ENCODE measurements around the gene GPR137B.

DNA sequence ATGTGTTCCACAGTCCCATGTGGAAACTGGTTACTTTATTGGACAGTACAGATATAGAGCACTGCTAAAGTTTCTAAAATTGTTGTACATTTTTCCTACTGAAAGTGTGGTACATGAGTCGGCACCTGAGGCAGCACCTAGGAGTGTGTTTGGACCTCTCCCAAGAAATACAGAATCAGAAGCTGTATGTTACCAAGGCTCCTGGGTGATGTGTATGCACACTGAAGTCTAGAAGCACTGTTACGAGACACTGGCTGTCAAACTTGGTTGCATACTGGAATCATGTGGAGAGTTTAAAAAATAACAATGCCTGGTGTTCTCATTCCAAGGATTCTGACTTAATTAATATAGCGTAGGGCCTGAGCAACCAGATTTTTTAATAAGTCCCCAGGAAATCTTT, 92.8 kb downstream of the GPR137B start:
- no peak for TF ChIP-seq HES4 (CRISPR knock-in tag; IDR thresholded peaks at IDR 0.05; ENCODE audit: borderline replicate concordance)
- TF ChIP-seq HNRNPLL (IDR thresholded peaks at IDR 0.05; ENCODE audit: low read depth, low read length, poor library complexity, severe bottlenecking) = no peak
- TF ChIP-seq, protein P1, sequence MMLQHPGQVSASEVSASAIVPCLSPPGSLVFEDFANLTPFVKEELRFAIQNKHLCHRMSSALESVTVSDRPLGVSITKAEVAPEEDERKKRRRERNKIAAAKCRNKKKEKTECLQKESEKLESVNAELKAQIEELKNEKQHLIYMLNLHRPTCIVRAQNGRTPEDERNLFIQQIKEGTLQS (CRISPR knock-in tag; IDR thresholded peaks at IDR 0.05) = no peak
- TF ChIP-seq YY1 (IDR thresholded peaks at IDR 0.05; ENCODE audit: insufficient read depth, insufficient replicate concordance, low read depth, low read length) = no peak
- TF ChIP-seq, protein P2, sequence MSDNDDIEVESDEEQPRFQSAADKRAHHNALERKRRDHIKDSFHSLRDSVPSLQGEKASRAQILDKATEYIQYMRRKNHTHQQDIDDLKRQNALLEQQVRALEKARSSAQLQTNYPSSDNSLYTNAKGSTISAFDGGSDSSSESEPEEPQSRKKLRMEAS (IDR thresholded peaks at IDR 0.05) = no peak

Measured in HepG2 (cell line).